ENCODE measurements around the gene LCNL1. TPM values are rescaled to one million over a fixed set of nuclear protein-coding genes. Genes with fewer than 3 reads are reported as not detected.

The LCNL1 gene
- total RNA-seq, 1 donor from 2014 or later: 2.0 TPM

- DNase-seq (ENCODE audit: extremely low spot score in 2 of 2): no peak
- no peaks in the 10 kb centered on the region for H3K9me3 ChIP-seq
- TF ChIP-seq POLR2A (IDR thresholded peaks at IDR 0.05) (no peak), POLR2AphosphoS5 (IDR thresholded peaks at IDR 0.05; ENCODE audit: insufficient read depth in 1 of 2, low read depth in 1 of 2) (no peak), CTCF (IDR thresholded peaks at IDR 0.05) (no peak)
- H3K36me3 ChIP-seq: no peaks in the 10 kb centered on the region
- no peaks in the 10 kb centered on the region for H3K27me3 ChIP-seq
- intact Hi-C loops (cut with DNase I): no loop called here
- no peak overlapping the region for H3K27ac ChIP-seq
- no peak overlapping the region for H3K4me3 ChIP-seq
- H3K4me1 ChIP-seq: no peaks in the 10 kb centered on the region
Observed at GRCh38 chr9:137009217-137009616, 26.4 kb downstream of the LCNL1 start.

GRCh38 chr9:137009938-137010732, 27.3 kb downstream of the LCNL1 start:
- TF ChIP-seq POLR2AphosphoS5 (IDR thresholded peaks at IDR 0.05; ENCODE audit: insufficient read depth in 1 of 2, low read depth in 1 of 2): no peak
- no peak for TF ChIP-seq POLR2A (IDR thresholded peaks at IDR 0.05)

GRCh38 chr9:137011156-137011555, 28.4 kb downstream of the LCNL1 start:
- Histone ChIP-seq H3K27ac (no peak overlapping the region), H3K9me3 (no peaks in the 10 kb centered on the region), H3K36me3 (peaks cover 0 to 5% of the 10 kb centered on the region in 2 donors), H3K27me3 (no peaks in the 10 kb centered on the region), H3K4me1 (no peaks in the 10 kb centered on the region), H3K4me3 (no peak overlapping the region)
- intact Hi-C loops (cut with DNase I): no loop called here
- no peak for DNase-seq (ENCODE audit: extremely low spot score in 2 of 2)
- TF ChIP-seq CTCF (IDR thresholded peaks at IDR 0.05) (no peak), POLR2A (IDR thresholded peaks at IDR 0.05) (no peak), POLR2AphosphoS5 (IDR thresholded peaks at IDR 0.05; ENCODE audit: insufficient read depth in 1 of 2, low read depth in 1 of 2) (no peak)

More at GRCh38 chr9:137009938-137010732, 27.3 kb downstream of the LCNL1 start:
- Histone ChIP-seq H3K9me3 (no peaks in the 10 kb centered on the region), H3K27ac (no peak overlapping the region), H3K36me3 (no peaks in the 10 kb centered on the region), H3K4me3 (no peak overlapping the region), H3K27me3 (no peaks in the 10 kb centered on the region), H3K4me1 (no peaks in the 10 kb centered on the region)
- intact Hi-C loops (cut with DNase I): no loop called here
- DNase-seq (ENCODE audit: extremely low spot score in 2 of 2): no peak

GRCh38 chr9:137011907-137012675, 29.3 kb downstream of the LCNL1 start:
- Histone ChIP-seq H3K27ac (no peak overlapping the region), H3K4me1 (no peaks in the 10 kb centered on the region), H3K9me3 (no peaks in the 10 kb centered on the region), H3K4me3 (no peak overlapping the region), H3K27me3 (no peaks in the 10 kb centered on the region), H3K36me3 (peaks cover 0 to 15% of the 10 kb centered on the region in 2 donors)
- no peak for TF ChIP-seq POLR2AphosphoS5 (IDR thresholded peaks at IDR 0.05; ENCODE audit: insufficient read depth in 1 of 2, low read depth in 1 of 2)
- TF ChIP-seq POLR2A (IDR thresholded peaks at IDR 0.05): no peak
- no peak for TF ChIP-seq CTCF (IDR thresholded peaks at IDR 0.05)
- intact Hi-C loops (cut with DNase I): no loop called here
- DNase-seq (ENCODE audit: extremely low spot score in 2 of 2): no peak

- DNase-seq (ENCODE audit: extremely low spot score in 2 of 2): no peak
- intact Hi-C loops (cut with DNase I): no loop called here
- H3K27ac ChIP-seq: no peak overlapping the region
Observed at GRCh38 chr9:137012694-137013570, 30.1 kb downstream of the LCNL1 start.

More at GRCh38 chr9:137012694-137013570, 30.1 kb downstream of the LCNL1 start:
- Histone ChIP-seq H3K4me1 (no peaks in the 10 kb centered on the region), H3K4me3 (no peak overlapping the region), H3K9me3 (no peaks in the 10 kb centered on the region), H3K36me3 (peaks cover 0 to 20% of the 10 kb centered on the region in 2 donors), H3K27me3 (no peaks in the 10 kb centered on the region)
- TF ChIP-seq CTCF (IDR thresholded peaks at IDR 0.05): no peak
- TF ChIP-seq POLR2A (IDR thresholded peaks at IDR 0.05): no peak
- no peak for TF ChIP-seq POLR2AphosphoS5 (IDR thresholded peaks at IDR 0.05; ENCODE audit: insufficient read depth in 1 of 2, low read depth in 1 of 2)

All from vagina (tissue), 2 donors.